HG02938 (cell line): ENCODE data around the gene ZBTB43.
"Not testable (repeated sequence)": the region's sequence is repeated elsewhere in the genome, so short reads cannot be mapped to it uniquely, and the experiment has no call there.

Experiments
- ATAC-seq: cut with Tn5 transposase; IDR thresholded peaks from one replicate; pipeline ENCODE4 v1.9.1; 2021; ENCODE audit warnings: mild to moderate bottlenecking, moderate library complexity; ENCODE audit not compliant: unreplicated experiment

The ZBTB43 gene, protein sequence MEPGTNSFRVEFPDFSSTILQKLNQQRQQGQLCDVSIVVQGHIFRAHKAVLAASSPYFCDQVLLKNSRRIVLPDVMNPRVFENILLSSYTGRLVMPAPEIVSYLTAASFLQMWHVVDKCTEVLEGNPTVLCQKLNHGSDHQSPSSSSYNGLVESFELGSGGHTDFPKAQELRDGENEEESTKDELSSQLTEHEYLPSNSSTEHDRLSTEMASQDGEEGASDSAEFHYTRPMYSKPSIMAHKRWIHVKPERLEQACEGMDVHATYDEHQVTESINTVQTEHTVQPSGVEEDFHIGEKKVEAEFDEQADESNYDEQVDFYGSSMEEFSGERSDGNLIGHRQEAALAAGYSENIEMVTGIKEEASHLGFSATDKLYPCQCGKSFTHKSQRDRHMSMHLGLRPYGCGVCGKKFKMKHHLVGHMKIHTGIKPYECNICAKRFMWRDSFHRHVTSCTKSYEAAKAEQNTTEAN

DNA sequence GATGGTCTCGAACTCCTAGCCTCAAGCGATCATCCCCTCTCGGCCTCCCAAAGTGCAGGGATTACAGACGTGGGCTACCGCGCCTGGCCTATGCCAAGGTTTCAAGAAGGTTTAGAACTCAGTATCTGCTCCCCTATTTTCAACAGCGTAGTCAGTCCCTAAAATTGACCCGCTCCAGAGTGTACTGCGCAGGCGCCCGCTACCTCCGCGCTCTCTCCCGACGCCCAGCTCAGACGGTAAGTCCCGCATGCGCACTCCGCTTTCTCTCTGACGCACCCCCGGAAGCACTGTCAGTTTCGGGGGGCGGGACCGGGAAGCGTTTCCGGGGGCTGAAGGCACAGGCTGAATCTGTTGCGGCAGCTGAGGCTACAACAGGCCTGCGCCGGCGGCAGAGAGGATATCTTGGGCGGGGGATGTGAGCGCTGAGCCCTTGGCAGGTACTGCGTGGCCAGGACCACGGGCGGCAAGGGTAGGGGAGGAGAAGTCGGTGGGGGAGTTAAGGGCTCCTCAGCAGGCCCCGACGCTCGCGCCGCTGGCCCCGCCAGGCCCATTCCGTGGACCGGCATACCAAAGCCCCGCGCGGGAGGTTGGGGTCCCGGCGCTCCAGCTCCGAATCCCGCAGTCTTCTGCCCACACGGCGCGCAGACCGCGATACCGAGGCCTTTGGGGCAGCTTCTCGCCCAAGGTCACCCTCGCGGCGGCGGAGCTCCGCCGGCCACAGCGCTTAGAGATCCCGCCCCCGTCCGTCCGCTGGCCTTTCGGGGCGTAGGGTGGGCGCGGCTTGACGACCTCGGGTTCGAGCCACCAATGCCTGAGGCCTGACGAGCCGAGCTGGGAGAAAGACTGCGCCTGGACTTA is at the start of gene ZBTB43:
Gene ZBTB43, plus strand, starts transcription at position 345 of the 858 bp plus-strand sequence. CDS start 27,470 bp downstream, outside the sequence.
- ATAC-seq = peak; percentile 80

- no peak for ATAC-seq
Observed at GRCh38 chr9:126755317-126755875, 49.4 kb upstream of the ZBTB43 start.

DNA sequence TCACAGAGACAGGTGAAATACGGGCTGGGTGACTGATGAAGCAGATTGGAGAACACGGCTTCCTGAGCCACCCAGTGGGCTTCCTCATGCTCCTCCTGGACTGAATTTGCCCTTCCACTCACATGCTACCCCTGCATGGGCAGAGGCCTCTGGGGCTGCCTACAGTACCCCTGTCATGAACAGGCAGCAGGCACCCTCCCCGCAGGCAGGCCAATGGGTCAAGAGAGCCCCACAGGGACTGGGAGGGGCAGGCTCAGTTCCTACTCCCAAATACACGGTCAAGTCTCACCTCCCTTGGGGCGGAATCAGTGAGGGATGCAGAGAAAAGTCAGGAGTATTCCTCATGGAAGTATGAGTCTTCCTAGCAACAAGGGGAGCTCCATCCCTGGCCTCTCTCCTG is 48.6 kb upstream of the ZBTB43 start:
- ATAC-seq = no peak

DNA sequence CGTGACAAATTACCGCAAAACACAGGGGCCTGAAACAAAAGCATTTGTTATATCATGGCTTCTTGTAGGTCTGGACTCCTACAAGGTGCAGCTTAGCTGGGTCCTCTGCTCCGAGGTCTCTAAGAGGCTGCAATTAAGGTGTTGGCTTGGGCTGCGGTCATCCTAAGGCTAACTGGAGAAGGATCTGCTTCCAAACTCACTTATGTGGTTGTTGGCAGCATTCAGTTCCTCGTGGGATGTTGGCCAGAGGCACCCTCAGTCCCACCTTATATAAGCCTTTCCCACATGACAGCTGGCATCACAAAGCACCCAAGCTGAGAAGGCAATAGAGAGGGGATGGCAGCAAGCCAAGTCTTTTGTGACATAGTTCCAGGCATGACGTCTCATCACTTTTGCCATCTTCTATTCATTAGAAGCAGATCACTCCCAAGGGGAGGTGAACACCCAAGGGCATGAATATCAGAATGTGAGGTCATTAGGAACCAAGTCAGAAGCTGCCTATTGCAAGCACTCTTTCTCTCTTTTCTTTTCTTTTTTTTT is 47.9 kb upstream of the ZBTB43 start:
- ATAC-seq = no peak

- no peak for ATAC-seq
Observed at GRCh38 chr9:126758916-126759585, 45.8 kb upstream of the ZBTB43 start.

DNA sequence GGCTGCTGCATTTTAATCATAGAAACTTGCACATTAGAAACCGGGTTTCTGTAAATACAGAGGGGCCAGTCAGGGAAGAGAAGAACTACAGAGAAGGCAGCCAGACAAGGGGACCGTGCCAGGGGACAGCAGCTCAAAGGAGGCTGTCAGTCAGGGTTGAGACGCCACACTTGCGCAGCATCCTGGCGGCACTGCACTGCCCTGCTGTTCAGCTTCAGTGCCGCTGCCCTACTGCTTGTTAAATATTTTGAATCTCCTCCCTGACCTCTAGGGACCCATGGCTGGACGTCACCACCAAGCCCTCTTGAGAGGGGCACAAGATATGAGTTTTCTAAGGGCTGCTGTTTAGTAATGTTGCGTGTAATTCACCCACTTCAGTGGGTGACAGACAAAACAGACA is 43.6 kb upstream of the ZBTB43 start:
- ATAC-seq = no peak

DNA sequence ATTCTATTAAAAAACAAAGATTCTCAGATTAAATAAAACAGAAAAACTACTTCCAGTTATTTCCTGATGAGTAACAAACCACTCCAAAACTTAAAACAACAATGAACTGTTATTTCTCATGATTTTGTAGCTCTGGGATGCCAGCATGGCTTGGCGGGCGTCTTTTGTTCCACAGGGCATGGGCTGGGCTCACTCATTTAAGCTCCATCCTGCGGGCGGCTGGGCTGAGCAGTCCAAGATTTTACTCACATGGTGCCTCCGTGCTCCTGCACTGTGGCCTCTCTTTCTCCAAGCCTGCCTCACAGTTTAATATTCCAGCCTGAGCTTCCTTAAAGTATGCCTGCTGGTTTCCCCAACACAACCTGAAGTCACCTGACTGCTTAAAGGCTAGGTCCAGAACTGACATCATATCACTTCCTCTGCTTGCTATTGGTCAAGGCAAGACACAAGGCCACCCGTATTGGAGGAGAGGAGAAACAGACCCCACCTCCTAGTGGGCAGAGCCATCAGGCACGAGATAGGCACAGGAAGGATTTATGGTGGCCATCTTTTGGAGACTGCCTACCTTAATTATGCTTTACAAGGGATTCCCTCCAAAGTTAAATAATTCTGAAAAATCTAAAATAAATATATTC is 41.6 kb upstream of the ZBTB43 start:
- ATAC-seq = no peak

GRCh38 chr9:126773004-126773607 is 31.7 kb upstream of the ZBTB43 start:
- ATAC-seq = no peak

DNA sequence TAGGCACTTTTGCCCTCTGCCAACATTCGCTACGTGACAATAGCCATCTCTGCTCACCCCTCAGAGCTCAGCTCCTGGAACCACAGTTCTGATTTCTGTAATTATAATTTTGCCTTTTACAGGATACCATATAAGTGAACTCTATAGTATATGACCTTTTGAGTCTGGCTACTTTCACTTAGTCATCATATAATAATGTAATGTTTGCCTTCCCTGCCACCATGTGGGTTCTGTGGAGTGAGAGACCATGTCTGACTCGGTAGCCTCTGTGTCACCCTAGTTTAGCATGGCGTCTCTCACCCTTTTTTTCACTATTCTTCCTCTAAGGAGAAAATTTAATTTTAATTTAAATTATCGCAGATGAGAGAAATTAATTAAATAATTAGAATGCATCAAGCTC is 28.9 kb upstream of the ZBTB43 start:
- ATAC-seq = no peak

- ATAC-seq = no peak
Observed at GRCh38 chr9:126777733-126778132, 27.1 kb upstream of the ZBTB43 start.

GRCh38 chr9:126778141-126778540 is 26.7 kb upstream of the ZBTB43 start:
- no peak for ATAC-seq

DNA sequence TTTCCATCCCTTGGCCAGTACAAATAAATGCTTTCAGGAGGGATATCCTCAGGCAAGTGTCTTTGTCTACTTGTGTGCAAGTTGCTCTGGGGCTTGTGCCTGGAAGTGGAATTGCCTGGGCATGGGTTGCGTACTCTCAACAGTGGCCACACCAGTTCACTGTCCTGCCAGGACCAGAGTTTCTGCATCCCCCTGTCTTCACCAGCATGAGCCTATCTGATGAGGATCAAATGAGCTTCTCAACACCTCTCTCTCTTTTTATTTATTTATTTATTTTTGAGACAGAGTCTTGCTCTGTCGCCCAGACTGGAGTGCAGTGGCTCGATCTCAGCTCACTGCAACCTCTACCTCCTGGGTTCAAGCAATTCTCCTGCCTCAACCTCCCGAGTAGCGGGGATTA is 26.1 kb upstream of the ZBTB43 start:
- not testable (repeated sequence) for ATAC-seq

- no peak for ATAC-seq
Observed at GRCh38 chr9:126781186-126782052, 23.4 kb upstream of the ZBTB43 start.

DNA sequence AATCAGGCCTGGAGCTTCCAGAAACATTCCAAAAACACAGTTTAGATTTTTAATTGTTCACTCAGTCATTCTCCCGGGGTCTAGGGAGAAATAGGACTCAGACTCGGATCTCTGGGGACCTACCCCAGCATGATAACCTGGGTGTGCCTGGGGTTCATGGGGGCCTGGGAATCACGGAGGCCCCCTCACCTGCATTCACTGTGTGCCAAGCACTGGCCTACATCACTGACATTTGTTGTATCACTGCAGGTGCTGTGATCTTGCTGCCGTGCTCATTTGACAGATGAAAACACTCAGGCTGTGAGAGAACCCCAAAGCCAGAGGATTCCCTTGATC is 22.8 kb upstream of the ZBTB43 start:
- no peak for ATAC-seq

GRCh38 chr9:126783949-126784348 is 20.9 kb upstream of the ZBTB43 start:
- no peak for ATAC-seq

GRCh38 chr9:126784401-126784800 is 20.4 kb upstream of the ZBTB43 start:
- ATAC-seq = no peak

GRCh38 chr9:126784841-126785240 is 20.0 kb upstream of the ZBTB43 start:
- ATAC-seq = not testable (repeated sequence)

GRCh38 chr9:126788046-126788445 is 16.8 kb upstream of the ZBTB43 start:
- ATAC-seq = no peak
